ENCODE data around the gene NFE2L3. TPM values are rescaled to one million over a fixed set of nuclear protein-coding genes. Genes with fewer than 3 reads are reported as not detected.
"Not testable (repeated sequence)": the region's sequence is repeated elsewhere in the genome, so short reads cannot be mapped to it uniquely, and the experiment has no call there.

Gene NFE2L3
- total RNA-seq, 2 experiments from 2014 or later: 35.2 to 35.3 TPM

DNA sequence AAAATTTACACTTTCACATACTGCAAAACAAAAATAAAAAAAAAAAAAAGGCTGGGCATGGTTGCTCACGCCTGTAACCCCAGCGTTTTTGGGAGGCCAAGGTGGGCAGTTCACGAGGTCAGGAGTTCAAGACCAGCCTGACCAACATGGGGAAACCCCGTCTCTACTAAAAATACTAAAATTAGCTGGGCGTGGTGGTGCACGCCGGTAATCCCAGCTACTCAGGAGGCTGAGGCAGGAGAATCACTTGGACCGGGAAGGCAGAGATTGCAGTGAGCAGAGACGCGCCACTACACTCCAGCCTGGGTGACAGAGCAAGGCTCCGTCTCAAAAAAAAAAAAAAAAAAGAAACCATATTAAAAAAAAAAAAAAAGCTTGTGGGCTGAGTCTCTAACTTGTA lies 42.8 kb downstream of the NFE2L3 start:
- peaks cover 96% of the 10 kb centered on the region for H3K36me3 Mint-ChIP-seq
- H3K4me1 Mint-ChIP-seq: peaks cover 62% of the 10 kb centered on the region
- H3K4me3 Mint-ChIP-seq: peak overlapping the region; percentile 100
- not testable (repeated sequence) for H3K9me3 Mint-ChIP-seq, DNase-seq
- H3K27ac Mint-ChIP-seq: peak overlapping the region; percentile 91
- H3K27me3 Mint-ChIP-seq: peaks cover 12% of the 10 kb centered on the region

DNA sequence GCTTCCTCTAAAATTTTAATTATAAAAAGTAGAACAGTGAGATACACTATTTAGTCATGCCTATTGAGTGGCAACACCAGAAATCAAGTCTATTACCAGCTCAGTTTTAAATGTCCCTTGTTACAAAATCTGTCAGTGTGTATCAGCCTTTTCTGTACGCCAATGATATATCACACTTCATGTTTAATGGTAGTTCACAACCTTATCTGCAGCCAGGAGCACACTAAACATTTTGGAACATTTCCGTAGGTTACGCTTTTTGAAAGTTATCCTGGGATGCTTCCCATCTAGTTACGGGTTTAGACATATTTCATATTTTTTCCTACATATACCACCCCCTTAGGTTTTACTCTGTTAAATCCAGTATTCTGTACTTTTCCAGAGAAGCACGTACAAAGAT lies 43.2 kb downstream of the NFE2L3 start:
- Mint-ChIP-seq H3K27me3 (peaks cover 16% of the 10 kb centered on the region), H3K27ac (peak overlapping the region; percentile 89), H3K36me3 (peaks cover 97% of the 10 kb centered on the region), H3K4me3 (peak overlapping the region; percentile 100), H3K9me3 (no peaks in the 10 kb centered on the region), H3K4me1 (peaks cover 60% of the 10 kb centered on the region)
- DNase-seq: no peak

DNA sequence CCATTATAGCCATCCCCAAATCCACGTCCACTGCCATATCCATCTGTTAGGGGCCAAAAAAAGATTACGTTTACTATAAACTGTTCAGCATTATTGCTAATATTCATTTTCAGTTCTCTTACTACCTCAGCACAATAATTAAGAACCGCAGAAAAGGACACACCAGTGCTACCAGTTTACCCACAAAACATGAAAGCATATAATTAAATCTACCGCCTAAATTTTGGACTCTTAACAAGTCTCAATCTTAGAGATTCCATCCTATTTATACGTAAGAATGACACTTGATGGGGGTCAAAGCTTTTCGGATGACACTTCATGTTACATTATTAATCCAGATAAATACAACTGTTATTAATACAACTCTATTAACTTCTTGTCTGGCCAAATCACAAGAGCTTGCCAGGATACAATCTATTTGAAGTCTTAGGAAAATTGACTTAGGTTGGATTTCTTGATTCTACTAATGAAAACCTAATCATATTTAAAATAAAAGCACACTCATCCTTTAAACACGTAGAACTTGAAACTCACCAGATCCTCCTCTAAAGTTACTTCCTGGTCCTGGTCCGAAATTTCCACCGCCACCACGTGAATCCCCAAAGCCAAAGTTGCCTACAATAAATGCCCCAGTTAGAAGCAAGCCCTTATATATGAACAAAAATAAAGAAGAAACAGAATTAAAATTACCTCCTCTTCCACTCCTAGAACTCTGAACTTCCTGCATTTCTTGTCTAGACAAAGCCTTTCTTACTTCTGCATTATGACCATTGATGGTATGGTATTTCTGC lies 44.1 kb downstream of the NFE2L3 start:
- no peaks in the 10 kb centered on the region for H3K9me3 Mint-ChIP-seq
- peaks cover 24% of the 10 kb centered on the region for H3K27me3 Mint-ChIP-seq
- H3K4me3 Mint-ChIP-seq: peak overlapping the region; percentile 100
- peaks cover 57% of the 10 kb centered on the region for H3K4me1 Mint-ChIP-seq
- peak overlapping the region; percentile 89 for H3K27ac Mint-ChIP-seq
- DNase-seq: no peak
- H3K36me3 Mint-ChIP-seq: peaks cover 93% of the 10 kb centered on the region

DNA sequence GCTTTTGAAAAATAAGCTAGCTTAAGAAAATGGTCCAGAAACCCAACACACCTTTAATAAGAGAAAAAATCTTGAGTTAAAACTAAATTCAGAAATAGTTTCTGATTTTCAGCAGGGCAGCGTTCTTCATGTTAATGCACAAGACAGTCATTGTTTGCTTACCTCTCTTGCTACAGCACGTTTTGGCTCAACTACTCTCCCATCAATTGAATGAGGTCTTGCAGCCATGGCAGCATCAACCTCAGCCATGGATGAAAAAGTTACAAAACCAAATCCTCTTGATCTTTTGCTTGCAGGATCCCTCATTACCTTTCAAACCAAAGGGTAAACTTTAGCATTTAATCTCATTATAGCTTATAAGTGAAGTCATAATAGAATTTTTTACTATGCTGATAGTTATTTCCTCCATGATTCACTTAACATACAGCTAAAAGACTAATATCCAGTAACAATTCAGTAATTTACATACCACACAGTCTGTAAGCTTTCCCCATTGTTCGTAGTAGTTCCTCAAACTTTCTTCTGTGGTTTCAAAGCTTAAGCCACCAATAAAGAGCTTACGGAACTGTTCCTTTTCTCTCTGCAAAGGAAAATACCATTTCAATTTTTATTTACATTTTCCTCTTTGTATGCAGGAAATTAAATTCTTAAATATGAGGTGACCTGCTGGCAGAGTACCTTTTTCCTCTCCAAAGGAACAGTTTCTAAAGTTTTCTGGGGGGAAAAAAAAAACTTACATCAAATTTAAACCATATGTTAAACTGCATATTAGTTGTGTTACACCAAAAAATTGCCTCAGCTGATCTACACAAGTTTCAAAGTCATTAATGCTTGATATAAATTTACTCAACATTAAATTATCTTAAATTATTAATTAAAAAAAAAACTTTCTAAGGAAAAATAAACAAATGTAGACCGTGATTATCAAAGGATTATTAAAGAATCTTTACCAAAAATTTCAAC lies 45.4 kb downstream of the NFE2L3 start:
- Mint-ChIP-seq H3K4me3 (peak overlapping the region; percentile 100), H3K9me3 (no peaks in the 10 kb centered on the region), H3K4me1 (peaks cover 47% of the 10 kb centered on the region), H3K27ac (peak overlapping the region; percentile 100), H3K27me3 (peaks cover 24% of the 10 kb centered on the region), H3K36me3 (peaks cover 82% of the 10 kb centered on the region)
- DNase-seq: no peak

DNA sequence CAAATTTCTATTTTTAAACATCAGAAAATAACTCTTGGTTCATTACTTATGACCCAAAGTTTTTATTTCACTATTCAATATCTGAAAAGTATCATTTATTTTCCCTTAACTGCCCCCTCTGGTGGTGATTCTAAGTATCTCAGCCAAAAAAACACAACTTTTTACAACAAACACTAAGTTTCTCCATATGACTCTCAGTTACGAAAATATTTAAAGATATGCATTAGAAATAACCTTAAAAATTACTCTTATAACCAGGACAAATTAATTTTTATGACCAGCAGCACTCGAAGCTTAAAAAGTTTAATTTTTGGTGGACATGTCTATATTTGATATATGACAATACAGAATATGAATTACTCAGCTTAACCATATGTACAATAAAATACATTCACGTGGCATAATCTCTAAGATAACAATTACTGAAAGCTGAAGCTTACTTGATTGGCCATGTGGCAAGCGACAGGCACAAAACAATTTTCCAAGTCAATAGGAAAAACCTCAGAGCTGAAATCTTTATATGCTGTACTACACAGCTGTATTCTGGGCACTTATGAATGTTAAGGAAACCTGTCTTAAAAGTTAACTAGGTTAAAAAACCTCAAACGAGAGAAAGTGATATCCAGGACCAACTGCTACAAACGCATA lies 46.3 kb downstream of the NFE2L3 start:
- peak overlapping the region; percentile 100 for H3K4me3 Mint-ChIP-seq
- no peaks in the 10 kb centered on the region for H3K9me3 Mint-ChIP-seq
- no peak for DNase-seq
- peaks cover 80% of the 10 kb centered on the region for H3K36me3 Mint-ChIP-seq
- H3K4me1 Mint-ChIP-seq: peaks cover 41% of the 10 kb centered on the region
- H3K27me3 Mint-ChIP-seq: peaks cover 24% of the 10 kb centered on the region
- H3K27ac Mint-ChIP-seq: peak overlapping the region; percentile 100

DNA sequence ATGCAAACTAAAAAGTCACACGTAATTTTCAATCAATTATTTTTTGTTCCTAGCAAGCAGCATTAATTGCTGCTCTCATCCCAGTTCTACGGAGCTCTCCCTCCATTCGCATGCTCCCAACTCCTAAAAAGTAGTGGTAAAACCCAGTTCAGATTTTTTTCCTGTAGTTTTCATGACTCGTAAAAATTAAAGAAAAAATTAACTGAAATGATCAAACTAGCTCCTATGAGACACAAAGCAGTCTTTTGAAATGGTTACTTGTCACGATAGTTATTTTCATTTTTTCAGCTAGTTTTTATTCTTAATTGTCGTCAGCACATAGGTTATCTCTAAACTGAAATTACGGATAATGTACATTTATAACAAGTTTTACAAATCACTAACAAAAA lies 46.8 kb downstream of the NFE2L3 start:
- peak overlapping the region; percentile 100 for H3K4me3 Mint-ChIP-seq
- H3K4me1 Mint-ChIP-seq: peaks cover 37% of the 10 kb centered on the region
- H3K27me3 Mint-ChIP-seq: peaks cover 24% of the 10 kb centered on the region
- no peak for DNase-seq
- no peaks in the 10 kb centered on the region for H3K9me3 Mint-ChIP-seq
- H3K27ac Mint-ChIP-seq: peak overlapping the region; percentile 100
- H3K36me3 Mint-ChIP-seq: peaks cover 79% of the 10 kb centered on the region

DNA sequence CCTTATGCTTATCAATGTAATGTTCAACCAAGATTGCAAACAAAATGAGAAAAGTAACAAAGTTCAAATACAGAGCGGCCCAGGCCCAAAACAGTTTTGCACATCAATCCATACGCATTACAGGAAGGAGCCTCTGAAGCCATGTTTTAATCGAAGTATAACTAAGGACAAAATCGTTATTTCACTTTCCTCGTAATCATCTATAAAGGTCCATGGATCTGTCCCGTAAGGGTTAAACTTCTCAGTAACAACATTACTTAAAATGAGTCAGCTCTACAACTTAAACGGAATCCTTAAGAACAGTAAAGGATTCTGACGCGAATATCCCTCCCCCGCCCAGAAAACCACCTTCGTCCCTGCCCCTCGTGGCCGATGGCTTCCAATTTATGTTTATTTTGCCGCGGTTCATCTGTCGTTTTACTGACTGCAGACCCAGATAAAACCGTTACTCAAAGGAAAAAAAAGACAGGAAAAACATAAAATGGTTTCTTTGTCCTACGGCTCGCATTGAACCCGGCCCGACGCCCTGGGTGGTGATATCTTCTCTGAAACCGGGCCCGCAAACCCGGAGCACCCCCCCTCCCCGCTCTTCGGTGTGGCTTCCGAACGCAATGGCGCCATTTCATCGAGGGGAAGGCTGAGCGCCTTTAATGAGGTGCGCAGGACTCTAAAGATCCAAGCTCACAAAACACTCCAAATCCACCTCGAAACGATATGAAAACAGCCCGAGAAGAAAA lies 47.5 kb downstream of the NFE2L3 start:
- H3K4me3 Mint-ChIP-seq: peak overlapping the region; percentile 100
- peaks cover 24% of the 10 kb centered on the region for H3K27me3 Mint-ChIP-seq
- H3K36me3 Mint-ChIP-seq: peaks cover 78% of the 10 kb centered on the region
- peaks cover 35% of the 10 kb centered on the region for H3K4me1 Mint-ChIP-seq
- H3K9me3 Mint-ChIP-seq: no peaks in the 10 kb centered on the region
- DNase-seq: peak; percentile 58
- H3K27ac Mint-ChIP-seq: peak overlapping the region; percentile 100

DNA sequence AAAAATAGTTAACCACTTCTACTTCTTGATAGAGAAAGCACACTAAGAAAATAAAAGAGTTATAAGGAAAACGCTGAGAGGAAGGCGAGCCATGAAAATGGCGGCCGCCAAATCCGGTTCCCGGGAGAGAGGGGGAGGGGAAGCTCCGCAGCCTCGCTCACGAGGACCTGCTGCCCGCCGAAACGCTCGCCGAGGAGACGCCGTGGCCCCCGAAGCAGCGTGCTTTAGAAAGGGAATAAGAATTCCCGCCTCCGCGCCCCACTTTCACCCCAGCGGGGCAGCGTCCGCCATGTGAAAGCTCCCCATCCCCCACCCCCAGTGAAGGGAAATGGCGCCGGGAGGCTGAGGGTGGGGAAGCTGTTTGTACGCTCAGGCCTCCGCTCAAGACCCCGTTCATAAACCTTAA lies 48.0 kb downstream of the NFE2L3 start:
- peak; percentile 77 for DNase-seq
- H3K36me3 Mint-ChIP-seq: peaks cover 79% of the 10 kb centered on the region
- peaks cover 37% of the 10 kb centered on the region for H3K4me1 Mint-ChIP-seq
- peaks cover 24% of the 10 kb centered on the region for H3K27me3 Mint-ChIP-seq
- no peaks in the 10 kb centered on the region for H3K9me3 Mint-ChIP-seq
- peak overlapping the region; percentile 100 for H3K4me3 Mint-ChIP-seq
- peak overlapping the region; percentile 100 for H3K27ac Mint-ChIP-seq

DNA sequence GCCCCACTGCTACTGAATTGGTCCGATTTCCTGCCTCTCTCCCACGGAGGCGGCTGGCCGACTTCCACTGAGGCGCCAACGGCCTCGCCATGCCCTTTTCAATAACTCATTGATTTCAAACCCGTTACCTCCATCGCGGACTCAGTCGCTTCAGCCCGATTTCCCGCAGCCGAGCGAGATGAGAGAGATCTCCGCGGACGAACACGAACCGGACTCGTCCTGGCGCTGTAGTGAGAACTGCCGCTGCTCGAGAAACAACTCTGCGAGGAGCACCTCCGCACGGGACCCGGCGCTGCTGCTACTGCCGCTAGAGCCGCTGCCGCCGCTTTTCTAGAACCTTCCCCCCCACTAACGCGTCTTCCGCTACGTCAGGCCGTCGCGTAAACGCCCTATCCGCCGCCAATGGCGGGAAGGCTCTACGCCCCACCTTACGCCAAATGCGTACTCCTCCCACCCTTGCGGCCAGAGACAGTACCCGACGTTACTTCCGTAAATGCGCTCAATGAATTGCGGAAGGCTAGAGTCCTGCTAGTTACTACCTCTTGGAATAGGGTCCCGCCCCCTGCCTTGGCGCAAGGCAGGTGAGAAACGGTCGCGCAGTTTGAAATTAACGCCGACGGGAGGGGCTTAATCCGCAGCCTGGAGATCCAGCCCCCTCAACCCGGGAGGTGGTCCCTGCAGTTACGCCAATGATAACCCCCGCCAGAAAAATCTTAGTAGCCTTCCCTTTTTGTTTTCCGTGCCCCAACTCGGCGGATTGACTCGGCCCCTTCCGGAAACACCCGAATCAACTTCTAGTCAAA lies 48.6 kb downstream of the NFE2L3 start, which contains the start of gene HNRNPA2B1:
TSS of gene HNRNPA2B1 (minus strand) at position 303 of the 803 bp plus-strand sequence. CDS start at position 134, 169 bp downstream.
- Mint-ChIP-seq H3K9me3 (no peaks in the 10 kb centered on the region), H3K36me3 (peaks cover 79% of the 10 kb centered on the region), H3K4me1 (peaks cover 38% of the 10 kb centered on the region), H3K27ac (peak within 1 kb of the TSS; percentile 100), H3K27me3 (peaks cover 24% of the 10 kb centered on the region), H3K4me3 (peak within 1 kb of the TSS; percentile 100)
- peak; percentile 95 for DNase-seq

DNA sequence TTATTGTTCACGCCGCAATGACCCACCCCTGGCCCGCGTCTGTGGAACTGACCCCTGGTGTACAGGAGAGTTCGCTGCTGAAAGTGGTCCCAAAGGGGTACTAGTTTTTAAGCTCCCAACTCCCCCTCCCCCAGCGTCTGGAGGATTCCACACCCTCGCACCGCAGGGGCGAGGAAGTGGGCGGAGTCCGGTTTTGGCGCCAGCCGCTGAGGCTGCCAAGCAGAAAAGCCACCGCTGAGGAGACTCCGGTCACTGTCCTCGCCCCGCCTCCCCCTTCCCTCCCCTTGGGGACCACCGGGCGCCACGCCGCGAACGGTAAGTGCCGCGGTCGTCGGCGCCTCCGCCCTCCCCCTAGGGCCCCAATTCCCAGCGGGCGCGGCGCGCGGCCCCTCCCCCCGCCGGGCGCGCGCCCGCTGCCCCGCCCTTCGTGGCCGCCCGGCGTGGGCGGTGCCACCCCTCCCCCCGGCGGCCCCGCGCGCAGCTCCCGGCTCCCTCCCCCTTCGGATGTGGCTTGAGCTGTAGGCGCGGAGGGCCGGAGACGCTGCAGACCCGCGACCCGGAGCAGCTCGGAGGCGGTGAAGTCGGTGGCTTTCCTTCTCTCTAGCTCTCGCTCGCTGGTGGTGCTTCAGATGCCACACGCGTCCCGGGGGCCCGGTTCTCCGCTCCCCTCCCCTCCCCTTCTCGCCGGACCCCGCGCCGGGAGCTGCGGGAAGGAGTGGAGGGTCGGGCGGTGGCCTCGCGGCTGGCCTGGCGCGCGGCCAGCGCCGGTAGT lies 49.4 kb downstream of the NFE2L3 start, which contains the start of gene CBX3:
TSS of gene CBX3 (plus strand) at position 499 of the 772 bp plus-strand sequence. CDS start 1,254 bp downstream, outside the sequence.
- Mint-ChIP-seq H3K9me3 (no peaks in the 10 kb centered on the region), H3K4me3 (peak within 1 kb of the TSS; percentile 100), H3K4me1 (peaks cover 38% of the 10 kb centered on the region), H3K27ac (peak within 1 kb of the TSS; percentile 100), H3K27me3 (peaks cover 24% of the 10 kb centered on the region), H3K36me3 (peaks cover 76% of the 10 kb centered on the region)
- peak; percentile 94 for DNase-seq

DNA sequence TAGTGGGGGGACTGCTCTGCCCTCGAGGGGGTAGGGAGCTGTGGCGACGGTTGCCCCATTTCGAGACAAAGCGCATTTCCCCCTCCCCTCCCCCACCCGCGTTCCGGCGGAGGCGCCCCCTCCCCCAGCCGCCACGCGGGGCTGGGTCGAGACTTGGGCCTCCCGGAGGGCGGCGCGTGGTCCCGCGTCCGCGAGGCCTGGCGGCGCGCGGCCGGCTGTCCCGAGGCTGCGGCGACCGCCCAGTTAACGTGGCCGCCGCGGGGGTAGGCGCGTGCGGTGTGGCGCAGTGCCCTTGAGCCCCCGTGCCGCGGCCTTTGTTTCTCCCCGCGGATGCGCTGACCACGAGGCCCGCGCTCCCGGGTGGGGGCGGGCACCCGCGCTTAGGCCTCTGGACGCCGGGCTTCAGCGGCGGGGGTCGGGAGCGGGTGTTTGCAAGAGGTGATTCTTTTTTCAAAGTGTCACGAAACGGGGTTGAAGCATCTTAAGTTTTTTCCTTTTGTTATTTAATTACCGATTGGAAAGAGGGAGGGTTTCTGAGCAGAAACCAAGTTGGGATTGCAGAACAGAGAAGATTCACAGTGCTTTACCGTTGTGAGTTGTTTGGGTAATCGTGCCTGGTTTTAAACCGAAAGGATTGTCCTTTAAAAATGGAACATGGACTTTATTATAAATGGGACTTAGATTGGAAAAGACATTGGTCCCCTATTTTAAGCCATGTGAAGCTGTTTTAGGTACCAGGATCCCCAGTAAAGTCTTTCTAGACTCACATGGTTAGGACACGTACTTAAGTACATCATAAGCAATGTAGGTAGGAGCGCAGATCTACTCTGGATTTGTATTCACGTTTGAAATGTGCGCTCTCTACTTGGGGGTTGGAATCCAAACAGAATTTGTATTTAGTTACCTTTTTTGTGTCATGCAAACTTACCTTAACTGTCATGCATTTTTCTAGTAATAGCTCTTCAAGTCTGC lies 50.3 kb downstream of the NFE2L3 start:
- H3K36me3 Mint-ChIP-seq: peaks cover 74% of the 10 kb centered on the region
- H3K4me1 Mint-ChIP-seq: peaks cover 41% of the 10 kb centered on the region
- H3K27ac Mint-ChIP-seq: peak overlapping the region; percentile 95
- H3K9me3 Mint-ChIP-seq: no peaks in the 10 kb centered on the region
- H3K4me3 Mint-ChIP-seq: peak overlapping the region; percentile 91
- peak; percentile 66 for DNase-seq
- H3K27me3 Mint-ChIP-seq: peaks cover 24% of the 10 kb centered on the region

DNA sequence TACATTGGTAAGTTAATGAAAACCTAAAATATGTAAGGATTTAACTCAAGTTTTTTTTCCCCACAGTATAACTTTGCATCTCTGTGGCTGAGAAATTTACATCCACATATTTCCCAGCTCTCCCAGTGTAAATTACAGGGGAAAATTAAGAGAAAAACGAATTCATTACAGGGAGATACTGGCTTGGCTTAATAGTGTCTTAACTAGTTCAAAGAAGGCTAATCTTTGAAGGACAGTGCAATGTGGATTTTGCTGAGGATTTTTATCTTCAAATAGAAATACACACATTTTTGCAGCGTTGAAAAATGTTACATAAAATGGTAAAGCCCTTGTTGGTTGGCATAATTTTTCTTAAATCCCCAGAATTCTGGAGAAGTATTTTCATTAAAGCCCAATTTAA lies 51.0 kb downstream of the NFE2L3 start:
- no peak for DNase-seq
- Mint-ChIP-seq H3K27ac (peak overlapping the region; percentile 95), H3K36me3 (peaks cover 73% of the 10 kb centered on the region), H3K27me3 (peaks cover 24% of the 10 kb centered on the region), H3K4me3 (peak overlapping the region; percentile 91), H3K9me3 (no peaks in the 10 kb centered on the region), H3K4me1 (peaks cover 43% of the 10 kb centered on the region)

Data from activated naive CD8-positive, alpha-beta T cell treated with anti-CD3 and anti-CD28 coated beads for 36 hours (primary cell).